Hepatocyte (in vitro differentiated cells): ENCODE results near the gene STAT5A.

Experiments used
- EZH2phosphoT487 ChIP-seq: fragments of 200-600 bp; sonication (generic); IDR thresholded peaks from one replicate; pipeline ENCODE4 v1.6.1; 2018; ENCODE audit warnings: antibody characterized with exemption, mild to moderate bottlenecking, low read depth, moderate library complexity; ENCODE audit not compliant: unreplicated experiment, severe bottlenecking
- TF ChIP-seq, protein P1 (sequence below): fragments of 200-600 bp; sonication (generic); IDR thresholded peaks from 2 replicates; pipeline ENCODE4 v1.5.1; 2016; ENCODE audit warnings: antibody characterized with exemption, mild to moderate bottlenecking; ENCODE audit not compliant: poor library complexity

DNA sequence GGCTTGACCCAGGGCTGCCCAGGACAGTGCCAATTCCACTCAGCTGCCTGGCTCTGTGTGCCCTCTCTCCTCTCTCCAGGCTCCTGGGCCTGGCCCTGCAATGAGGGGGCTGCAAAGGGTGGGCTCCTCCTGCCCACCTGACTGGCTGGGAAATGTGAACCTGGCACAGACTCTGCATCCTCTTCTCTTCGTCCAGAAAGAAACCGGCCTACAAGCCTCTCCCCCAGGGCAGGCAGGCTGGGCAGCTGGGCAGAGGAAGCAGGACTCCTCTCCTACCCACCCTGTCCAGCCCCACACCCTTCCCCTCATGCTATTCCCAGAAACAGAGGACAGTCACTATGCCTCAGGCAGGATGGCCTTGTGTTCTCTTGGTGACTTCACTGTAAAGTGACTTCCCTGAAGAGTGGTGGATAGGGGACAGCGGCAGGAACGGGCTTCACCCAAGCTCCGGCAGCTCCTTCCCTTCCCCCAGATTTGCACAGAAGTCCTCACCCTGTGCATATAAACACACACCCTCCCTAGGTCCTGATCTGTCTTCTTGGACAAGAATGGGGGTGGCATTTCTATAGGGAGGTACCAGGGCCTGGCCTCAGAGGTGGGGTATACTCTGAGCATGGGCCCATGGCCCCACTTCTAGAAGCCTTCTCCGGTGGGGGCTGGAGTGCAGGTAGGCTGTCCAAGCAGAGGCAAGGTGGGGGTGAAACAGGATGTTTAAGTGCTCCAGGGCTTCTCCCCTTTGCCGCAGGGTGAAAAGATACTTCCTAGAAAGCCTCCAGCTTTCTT is 4.9 kb upstream of the STAT5A start:
- TF ChIP-seq, protein P1, sequence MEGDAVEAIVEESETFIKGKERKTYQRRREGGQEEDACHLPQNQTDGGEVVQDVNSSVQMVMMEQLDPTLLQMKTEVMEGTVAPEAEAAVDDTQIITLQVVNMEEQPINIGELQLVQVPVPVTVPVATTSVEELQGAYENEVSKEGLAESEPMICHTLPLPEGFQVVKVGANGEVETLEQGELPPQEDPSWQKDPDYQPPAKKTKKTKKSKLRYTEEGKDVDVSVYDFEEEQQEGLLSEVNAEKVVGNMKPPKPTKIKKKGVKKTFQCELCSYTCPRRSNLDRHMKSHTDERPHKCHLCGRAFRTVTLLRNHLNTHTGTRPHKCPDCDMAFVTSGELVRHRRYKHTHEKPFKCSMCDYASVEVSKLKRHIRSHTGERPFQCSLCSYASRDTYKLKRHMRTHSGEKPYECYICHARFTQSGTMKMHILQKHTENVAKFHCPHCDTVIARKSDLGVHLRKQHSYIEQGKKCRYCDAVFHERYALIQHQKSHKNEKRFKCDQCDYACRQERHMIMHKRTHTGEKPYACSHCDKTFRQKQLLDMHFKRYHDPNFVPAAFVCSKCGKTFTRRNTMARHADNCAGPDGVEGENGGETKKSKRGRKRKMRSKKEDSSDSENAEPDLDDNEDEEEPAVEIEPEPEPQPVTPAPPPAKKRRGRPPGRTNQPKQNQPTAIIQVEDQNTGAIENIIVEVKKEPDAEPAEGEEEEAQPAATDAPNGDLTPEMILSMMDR = no peak
- TF ChIP-seq EZH2phosphoT487 = no peak
